Adrenal gland (tissue), 12 donors: ENCODE measurements around the gene GSE1. TPM values are rescaled to one million over a fixed set of nuclear protein-coding genes. Genes with fewer than 3 reads are reported as not detected.

Experiments used
- DNase-seq, 7 donors: peaks; one replicate each; pipeline ENCODE4 v3.0.0-alpha.2; 2019 to 2020
- H3K27ac ChIP-seq, 5 donors: fragments of 200-600 bp; sonication (generic) in 4 of 5; 1 replicate in 3 of 5; 2 replicates in 2 of 5; pipeline versions ENCODE4 v1.5.1 to v1.8.0; 2016 to 2020; ENCODE audit warnings: mild to moderate bottlenecking in 1 of 5
- H3K27me3 ChIP-seq: fragments of 200-600 bp; 2 replicates; pipeline ENCODE4 v1.8.0; 2021
- H3K36me3 ChIP-seq, 2 donors: fragments of 200-600 bp; replicated peaks in 1 of 2; 1 replicate in 1 of 2; 2 replicates in 1 of 2; pipeline versions ENCODE4 v1.5.1 to v1.8.0; 2018 to 2022
- H3K4me1 ChIP-seq, 2 donors: fragments of 200-600 bp; replicated peaks in 1 of 2; 1 replicate in 1 of 2; 2 replicates in 1 of 2; pipeline versions ENCODE4 v1.5.1 to v1.8.0; 2018 to 2021
- H3K4me3 ChIP-seq, 4 donors: fragments of 200-600 bp; sonication (generic) in 3 of 4; one replicate each; pipeline ENCODE4 v1.5.1; 2016 to 2018
- H3K9me3 ChIP-seq, 3 donors: fragments of 200-600 bp; sonication (generic) in 1 of 3; replicated peaks in 1 of 3; 1 replicate in 2 of 3; 2 replicates in 1 of 3; pipeline versions ENCODE4 v1.5.1 to v1.8.0; 2016 to 2021
- POLR2A ChIP-seq, 2 donors: fragments of 450-650 bp; IDR thresholded peaks; one replicate each; pipeline ENCODE4 v1.6.1; 2017; ENCODE audit warnings: antibody characterized with exemption in 2 of 2, mild to moderate bottlenecking in 2 of 2, moderate library complexity in 1 of 2
- WGBS, 4 donors: extraction: QIAGEN DNeasy Blood & Tissue Kit in 2 of 4; methylation state at CpG; one replicate each; pipeline versions ENCODE4 v1.1.5 to v1.1.7; 2013 to 2017; 5-methylcytosine and 5-hydroxymethylcytosine counted together
- intact Hi-C, 2 donors: fragments of 100-400 bp; cut with DNase I; formaldehyde crosslinking; loops; one replicate each; pipeline versions ENCODE4 v1.14.1 to v1.15.0; 2022 to 2023
- polyA plus RNA-seq, 3 donors: library from polyadenylated mRNA; stranded (reverse); fragments of 200-250 nt in 2 of 3; fragments of 350-450 nt in 1 of 3; fragmentation: Illumina TruSeq in 1 of 3; extraction: RNeasy Lipid Tissue Mini Kit (QIAGEN cat#74804) in 1 of 3; gene quantifications; one replicate each; pipeline ENCODE4 v1.2.3, GENCODE V29; 2013 to 2014
- total RNA-seq, 9 donors: library from RNA; depleted of rRNA in 4 of 9; stranded (reverse); fragments of >200 nt in 4 of 9; fragments of 120-200 nt in 1 of 9; fragmentation: NEBNext Ultra II Directional in 1 of 9; extraction: Animal tissue kit (Norgen Biotek cat#: 25700) in 1 of 9; gene quantifications; one replicate each; pipeline versions ENCODE4 v1.1.0 to v1.2.4, GENCODE V29; 2013 to 2023
- TF ChIP-seq, protein P1 (sequence below), 6 experiments: fragments of 450-650 bp in 4 of 6; fragments of 200-600 bp in 2 of 6; sonication (generic) in 1 of 6; IDR thresholded peaks; 1 replicate in 5 of 6; 2 replicates in 1 of 6; pipeline versions ENCODE4 v1.5.1 to v1.8.0; 2016 to 2021; ENCODE audit warnings: antibody characterized with exemption in 6 of 6, mild to moderate bottlenecking in 2 of 6, moderate library complexity in 1 of 6
- donor health status: healthy with polysubstance abuse.
- donor health status: Bipolar disorder and iron deficiency.
- donor health status: DM: yes; HTN: yes; CAD: no.
- donor health status: DM: no; HTN: no; CAD: no.
- donor health status: DM: no; HTN: no; CAD: no.
- donor health status: DM: yes; HTN: yes; CAD: no.

Gene GSE1
- total and polyA plus RNA-seq, 12 donors: 7.8 to 99.9 (median 64.8) TPM

DNA sequence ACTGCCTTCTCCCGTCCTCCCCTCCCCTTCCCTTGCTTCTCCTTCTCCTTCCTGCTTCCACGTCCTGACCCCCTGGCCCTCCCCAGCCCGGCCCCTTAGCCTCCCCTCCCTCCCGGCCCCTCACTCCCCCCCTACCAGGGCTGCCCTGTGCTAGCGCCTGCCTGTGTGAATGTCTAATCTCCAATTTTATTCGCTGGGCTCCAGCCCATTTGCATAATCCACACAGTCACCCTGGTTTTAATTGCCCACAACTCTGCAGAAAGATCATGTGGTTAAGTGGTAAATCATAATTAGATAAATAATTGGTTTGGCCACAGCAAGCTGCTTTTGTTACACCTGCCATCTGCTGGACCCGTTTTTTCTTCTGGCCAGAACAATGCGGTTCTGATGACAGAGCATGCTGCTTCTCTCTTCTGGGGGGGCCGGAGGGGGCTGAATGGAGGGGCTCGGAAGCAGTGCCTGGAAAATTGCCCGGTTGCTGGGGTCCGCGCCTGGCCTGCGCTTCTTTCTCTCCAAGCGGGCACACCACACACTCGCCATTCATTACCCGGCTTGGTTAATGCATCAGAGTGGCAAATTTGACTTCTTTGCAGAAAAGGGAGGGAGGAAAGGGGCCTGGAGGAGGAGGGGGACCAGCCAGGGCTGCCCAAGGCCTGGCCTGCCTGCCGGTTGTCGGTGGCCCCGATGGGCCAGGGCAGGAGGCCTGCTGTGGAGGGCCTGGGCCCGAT is 19.5 kb upstream of the GSE1 start:
- intact Hi-C loops: no loop called here
- 71 to 81% (median 77%) methylated on average over 15 to 21 of the region's 21 CpGs for WGBS, 4 donors

DNA sequence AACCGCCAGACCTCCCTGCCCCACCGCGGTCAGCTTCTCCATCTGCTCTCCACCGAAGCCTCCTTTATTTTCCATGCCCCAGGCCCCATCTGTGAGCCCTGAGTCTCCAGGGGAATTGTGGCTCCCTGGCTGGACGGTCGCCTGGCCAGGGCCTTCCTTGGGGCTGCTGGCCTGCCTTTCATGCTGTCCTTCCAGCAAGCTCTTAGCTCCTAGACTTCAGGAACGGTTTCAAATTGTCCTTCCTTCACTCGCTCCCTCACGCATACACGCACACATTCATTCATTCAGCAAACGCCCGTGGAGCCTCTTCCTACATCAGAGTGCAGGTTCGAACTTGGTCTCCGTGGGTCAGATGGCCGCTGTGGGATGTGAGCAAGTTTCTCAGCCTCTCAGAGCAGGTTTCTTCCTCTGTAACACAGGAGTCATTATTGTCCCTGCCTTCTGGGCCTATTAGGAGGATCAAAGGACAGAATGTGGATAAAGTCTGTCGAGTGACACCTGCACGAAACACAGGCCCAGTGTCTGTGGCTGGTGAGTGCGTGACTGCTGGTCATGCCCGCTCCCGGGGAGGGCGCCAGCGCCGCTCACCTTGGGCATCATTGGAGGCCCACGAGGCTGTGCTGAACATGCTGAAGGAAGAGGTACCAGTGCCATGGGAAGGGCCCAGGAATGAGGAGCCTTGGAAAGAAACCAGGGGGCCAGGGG is 18.7 kb upstream of the GSE1 start:
- Histone ChIP-seq H3K36me3 (no peaks in the 10 kb centered on the region), H3K27me3 (no peaks in the 10 kb centered on the region), H3K4me3 (no peak overlapping the region), H3K9me3 (no peaks in the 10 kb centered on the region), H3K4me1 (peaks cover 5 to 12% of the 10 kb centered on the region in 2 donors), H3K27ac (peak overlapping the region in 1 of 5 donors; percentile 9)
- DNase-seq: no peak
- WGBS, 4 donors: 88 to 94% (median 89%) methylated on average over 19 to 24 of the region's 24 CpGs
- intact Hi-C loops: no loop called here
- no peak for TF ChIP-seq POLR2A (IDR thresholded peaks at IDR 0.05)
- TF ChIP-seq, protein P1, sequence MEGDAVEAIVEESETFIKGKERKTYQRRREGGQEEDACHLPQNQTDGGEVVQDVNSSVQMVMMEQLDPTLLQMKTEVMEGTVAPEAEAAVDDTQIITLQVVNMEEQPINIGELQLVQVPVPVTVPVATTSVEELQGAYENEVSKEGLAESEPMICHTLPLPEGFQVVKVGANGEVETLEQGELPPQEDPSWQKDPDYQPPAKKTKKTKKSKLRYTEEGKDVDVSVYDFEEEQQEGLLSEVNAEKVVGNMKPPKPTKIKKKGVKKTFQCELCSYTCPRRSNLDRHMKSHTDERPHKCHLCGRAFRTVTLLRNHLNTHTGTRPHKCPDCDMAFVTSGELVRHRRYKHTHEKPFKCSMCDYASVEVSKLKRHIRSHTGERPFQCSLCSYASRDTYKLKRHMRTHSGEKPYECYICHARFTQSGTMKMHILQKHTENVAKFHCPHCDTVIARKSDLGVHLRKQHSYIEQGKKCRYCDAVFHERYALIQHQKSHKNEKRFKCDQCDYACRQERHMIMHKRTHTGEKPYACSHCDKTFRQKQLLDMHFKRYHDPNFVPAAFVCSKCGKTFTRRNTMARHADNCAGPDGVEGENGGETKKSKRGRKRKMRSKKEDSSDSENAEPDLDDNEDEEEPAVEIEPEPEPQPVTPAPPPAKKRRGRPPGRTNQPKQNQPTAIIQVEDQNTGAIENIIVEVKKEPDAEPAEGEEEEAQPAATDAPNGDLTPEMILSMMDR (IDR thresholded peaks at IDR 0.05): no peak

More for the DNA sequence above, 19.5 kb upstream of the GSE1 start:
- no peaks in the 10 kb centered on the region for H3K9me3 ChIP-seq
- H3K4me1 ChIP-seq: peaks cover 5 to 12% of the 10 kb centered on the region in 2 donors
- no peaks in the 10 kb centered on the region for H3K27me3 ChIP-seq
- no peaks in the 10 kb centered on the region for H3K36me3 ChIP-seq
- no peak for TF ChIP-seq POLR2A (IDR thresholded peaks at IDR 0.05)
- TF ChIP-seq, protein P1 (IDR thresholded peaks at IDR 0.05): no peak
- no peak for DNase-seq
- peak overlapping the region in 1 of 5 donors; percentile 54 for H3K27ac ChIP-seq
- H3K4me3 ChIP-seq: no peak overlapping the region

DNA sequence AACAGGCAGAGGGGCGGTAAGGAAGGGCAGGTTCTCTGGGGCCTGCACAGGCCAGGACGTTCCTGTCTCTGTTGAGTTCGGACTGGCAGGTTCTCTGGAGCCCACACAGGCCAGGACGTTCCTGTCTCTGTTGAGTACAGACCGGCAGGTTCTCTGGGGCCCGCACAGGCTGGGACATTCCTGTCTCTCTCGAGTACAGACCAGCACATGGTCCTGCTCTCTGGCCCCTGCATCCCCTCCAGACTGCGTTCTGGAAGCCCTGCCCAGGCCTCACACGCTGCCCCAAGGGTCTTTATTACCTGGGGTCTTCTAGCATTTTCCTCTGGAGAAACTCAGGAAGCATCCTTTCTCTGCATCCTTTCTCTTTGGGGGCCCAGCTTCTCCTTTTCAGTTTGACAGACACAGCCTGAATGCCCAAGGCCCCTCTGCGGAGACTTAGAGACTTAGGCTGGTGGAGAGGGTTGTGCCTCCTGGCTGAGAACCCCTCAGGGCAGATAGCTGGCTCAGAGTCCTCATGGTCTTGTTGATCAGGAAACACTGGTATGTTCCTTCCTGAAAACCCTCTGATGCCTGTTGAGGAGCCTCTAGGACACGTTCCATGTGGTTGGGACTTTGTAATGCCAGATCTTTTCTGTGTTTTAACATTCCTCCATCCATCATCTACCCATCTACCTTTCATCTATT is 18.0 kb upstream of the GSE1 start:
- Histone ChIP-seq H3K36me3 (no peaks in the 10 kb centered on the region), H3K27ac (peak overlapping the region in 1 of 5 donors; percentile 9), H3K4me3 (no peak overlapping the region), H3K27me3 (no peaks in the 10 kb centered on the region), H3K4me1 (peaks cover 5 to 19% of the 10 kb centered on the region in 2 donors), H3K9me3 (no peaks in the 10 kb centered on the region)
- TF ChIP-seq POLR2A (IDR thresholded peaks at IDR 0.05): no peak
- TF ChIP-seq, protein P1 (IDR thresholded peaks at IDR 0.05): no peak
- intact Hi-C loops: no loop called here
- DNase-seq: no peak
- 84 to 93% (median 89%) methylated on average over 8 to 11 of the region's 11 CpGs for WGBS, 4 donors
